ENCODE measurements around the gene ERVH48-1.

ERVH48-1 gene

DNA sequence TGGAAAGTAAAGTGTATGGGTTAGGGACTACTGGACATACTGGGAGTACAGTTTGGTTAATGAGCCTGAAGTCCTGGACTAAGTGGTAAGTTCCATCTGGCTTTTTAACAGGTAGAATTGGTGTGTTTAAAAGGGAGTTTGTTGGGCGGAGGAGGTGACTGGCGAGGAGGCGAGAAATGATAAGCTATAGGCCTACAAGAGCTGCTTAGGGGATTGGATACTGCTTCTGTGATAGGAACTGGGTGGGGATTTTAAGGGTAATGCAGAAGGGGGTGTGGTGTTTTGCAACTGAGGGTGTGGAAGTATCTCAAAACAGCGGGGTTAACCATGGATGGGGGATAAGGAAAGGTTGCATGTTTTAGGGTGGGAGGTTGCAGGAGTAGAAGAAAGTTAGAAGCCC is 3.5 kb downstream of the ERVH48-1 start:
- TF ChIP-seq, protein P1, sequence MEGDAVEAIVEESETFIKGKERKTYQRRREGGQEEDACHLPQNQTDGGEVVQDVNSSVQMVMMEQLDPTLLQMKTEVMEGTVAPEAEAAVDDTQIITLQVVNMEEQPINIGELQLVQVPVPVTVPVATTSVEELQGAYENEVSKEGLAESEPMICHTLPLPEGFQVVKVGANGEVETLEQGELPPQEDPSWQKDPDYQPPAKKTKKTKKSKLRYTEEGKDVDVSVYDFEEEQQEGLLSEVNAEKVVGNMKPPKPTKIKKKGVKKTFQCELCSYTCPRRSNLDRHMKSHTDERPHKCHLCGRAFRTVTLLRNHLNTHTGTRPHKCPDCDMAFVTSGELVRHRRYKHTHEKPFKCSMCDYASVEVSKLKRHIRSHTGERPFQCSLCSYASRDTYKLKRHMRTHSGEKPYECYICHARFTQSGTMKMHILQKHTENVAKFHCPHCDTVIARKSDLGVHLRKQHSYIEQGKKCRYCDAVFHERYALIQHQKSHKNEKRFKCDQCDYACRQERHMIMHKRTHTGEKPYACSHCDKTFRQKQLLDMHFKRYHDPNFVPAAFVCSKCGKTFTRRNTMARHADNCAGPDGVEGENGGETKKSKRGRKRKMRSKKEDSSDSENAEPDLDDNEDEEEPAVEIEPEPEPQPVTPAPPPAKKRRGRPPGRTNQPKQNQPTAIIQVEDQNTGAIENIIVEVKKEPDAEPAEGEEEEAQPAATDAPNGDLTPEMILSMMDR (IDR thresholded peaks at IDR 0.05), result no peak

DNA sequence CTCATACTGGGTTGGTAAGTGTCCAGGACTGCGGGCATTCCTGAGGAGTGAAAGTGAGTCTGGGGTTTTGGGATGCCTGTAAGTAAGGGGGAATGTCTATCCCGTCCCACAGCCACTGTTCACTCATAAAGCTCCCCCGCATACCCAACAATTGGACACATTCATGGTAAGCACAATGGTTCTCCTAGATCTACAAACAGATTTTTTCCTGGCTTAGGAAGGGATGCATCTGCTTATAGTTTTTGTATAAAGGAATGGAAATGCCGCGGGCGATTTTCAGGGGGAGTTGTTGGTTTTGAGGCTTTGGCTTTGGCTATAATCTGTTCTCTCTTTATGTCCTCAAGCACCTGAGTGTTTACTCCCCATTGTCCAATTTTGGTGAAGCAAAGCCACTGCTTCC is 7.1 kb downstream of the ERVH48-1 start:
- TF ChIP-seq, protein P1 (IDR thresholded peaks at IDR 0.05), result no peak

DNA sequence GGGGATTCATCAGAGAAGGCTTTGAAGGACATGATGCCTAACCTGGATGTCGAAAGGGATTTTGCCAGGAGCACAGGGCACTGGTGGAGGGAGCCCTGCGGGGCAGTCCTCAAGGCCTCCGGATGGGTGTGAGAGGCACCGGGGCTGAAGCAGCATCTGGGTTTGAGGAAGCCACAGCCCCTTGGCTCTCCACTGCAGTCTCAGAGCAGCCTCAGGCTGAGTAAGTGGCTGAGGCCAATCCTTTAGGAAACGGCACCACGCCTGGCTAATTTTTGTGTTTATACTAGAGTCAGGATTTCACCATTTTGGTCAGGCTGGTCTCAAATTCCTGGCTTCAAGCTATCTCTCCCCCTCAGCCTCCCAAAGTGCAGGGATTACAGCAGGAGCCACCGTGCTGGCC is 12.0 kb downstream of the ERVH48-1 start:
- TF ChIP-seq, protein P1 (IDR thresholded peaks at IDR 0.05), result no peak

DNA sequence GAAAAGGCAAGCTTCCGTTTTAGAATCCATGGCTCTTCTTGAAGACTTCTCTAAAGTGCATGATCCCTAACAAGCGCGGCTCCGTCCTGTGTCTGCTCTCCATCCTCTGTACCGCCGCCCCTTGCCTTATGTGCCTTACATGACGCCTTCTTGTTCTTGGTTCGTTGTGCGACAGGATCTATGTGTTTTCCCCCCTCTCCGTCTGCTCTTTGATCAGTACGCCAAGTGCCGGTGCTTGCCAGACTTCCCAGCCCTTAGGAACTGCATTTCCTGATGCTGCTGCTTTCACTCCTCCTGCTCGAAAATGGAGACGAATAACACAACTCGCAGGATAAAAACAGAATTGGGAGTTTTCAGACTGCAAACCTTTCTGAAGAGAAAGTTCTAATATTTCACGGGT is 19.2 kb downstream of the ERVH48-1 start:
- TF ChIP-seq, protein P1 (IDR thresholded peaks at IDR 0.05), result no peak

DNA sequence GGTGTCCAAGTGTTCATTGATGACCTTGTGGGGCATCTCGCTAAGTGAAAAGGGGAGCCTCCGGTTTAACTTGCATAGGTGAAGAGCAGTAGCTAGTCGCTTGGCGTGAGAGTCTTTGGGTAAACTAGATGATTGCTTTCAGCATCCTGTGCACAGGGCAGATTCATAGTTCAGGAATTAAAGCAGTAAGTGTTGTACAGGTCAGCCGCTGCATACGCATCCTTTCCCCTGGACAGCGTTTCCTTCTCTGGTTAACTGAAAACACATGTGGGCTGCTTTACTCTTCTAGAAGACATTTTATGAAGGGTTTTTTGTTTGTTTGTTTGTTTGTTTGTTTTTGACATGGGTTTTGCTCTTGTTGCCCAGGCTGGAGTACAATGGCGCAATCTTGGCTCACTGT is 20.2 kb downstream of the ERVH48-1 start:
- TF ChIP-seq, protein P1 (IDR thresholded peaks at IDR 0.05), result no peak

DNA sequence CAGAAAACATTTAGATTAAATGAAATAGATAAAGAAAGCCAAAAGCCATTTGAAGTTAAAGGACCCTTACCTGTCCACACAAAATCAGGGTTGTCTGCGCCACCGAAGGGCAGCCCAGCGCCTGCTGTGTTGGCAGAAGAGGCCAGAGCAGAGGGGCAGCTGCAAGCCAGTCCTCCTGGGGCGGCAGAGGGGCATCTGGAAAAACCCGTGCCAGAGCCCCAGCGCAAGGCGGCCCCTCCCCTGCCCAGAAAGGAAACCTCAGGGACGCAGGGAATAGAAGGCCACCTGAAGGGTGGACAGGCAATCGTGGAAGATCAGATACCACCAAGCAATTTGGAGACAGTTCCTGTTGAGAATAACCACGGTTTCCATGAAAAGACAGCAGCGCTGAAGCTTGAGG is 21.6 kb downstream of the ERVH48-1 start:
- TF ChIP-seq, protein P1 (IDR thresholded peaks at IDR 0.05), result no peak

DNA sequence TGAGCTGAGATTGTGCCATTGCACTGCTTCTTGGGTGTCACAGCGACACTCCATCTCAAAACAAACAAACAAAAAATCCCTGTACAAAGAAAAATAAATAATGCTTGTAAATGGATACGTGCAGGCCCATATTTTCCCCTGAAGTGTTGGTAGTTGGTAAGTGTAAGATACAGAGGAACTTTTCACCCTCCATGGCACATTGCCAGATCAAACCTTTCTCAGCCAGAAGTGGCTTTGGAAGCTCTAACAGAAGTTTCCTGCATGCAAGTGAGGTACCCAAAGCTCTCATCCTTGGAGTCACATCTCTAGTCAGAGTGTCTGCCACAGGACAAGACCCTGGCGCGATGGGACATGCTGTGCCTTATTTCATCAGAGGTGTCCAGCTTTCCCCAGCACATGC is 25.0 kb downstream of the ERVH48-1 start:
- TF ChIP-seq, protein P1 (IDR thresholded peaks at IDR 0.05), result no peak
